Cardiac fibroblast (primary cell): Measurements from ENCODE around the gene SULT4A1.

ENCODE experiments used
- DNase-seq, 2 donors: peaks; one replicate each; pipeline versions ENCODE4 v3.0.0 to v3.0.0-alpha.2; 2010; ENCODE audit warnings: low read depth in 2 of 2
- H3K4me3 ChIP-seq, 2 donors: replicated peaks in 1 of 2; 1 replicate in 1 of 2; 2 replicates in 1 of 2; pipeline ENCODE4 v1.5.1; 2011; ENCODE audit warnings: low read depth in 2 of 2, low read length in 2 of 2, mild to moderate bottlenecking in 2 of 2, moderate library complexity in 1 of 2
- TF ChIP-seq, protein P1 (sequence below): IDR thresholded peaks from one replicate; pipeline ENCODE4 v1.5.1; 2011; ENCODE audit warnings: low read depth, mild to moderate bottlenecking, low read length, inconsistent platforms

SULT4A1 gene

DNA sequence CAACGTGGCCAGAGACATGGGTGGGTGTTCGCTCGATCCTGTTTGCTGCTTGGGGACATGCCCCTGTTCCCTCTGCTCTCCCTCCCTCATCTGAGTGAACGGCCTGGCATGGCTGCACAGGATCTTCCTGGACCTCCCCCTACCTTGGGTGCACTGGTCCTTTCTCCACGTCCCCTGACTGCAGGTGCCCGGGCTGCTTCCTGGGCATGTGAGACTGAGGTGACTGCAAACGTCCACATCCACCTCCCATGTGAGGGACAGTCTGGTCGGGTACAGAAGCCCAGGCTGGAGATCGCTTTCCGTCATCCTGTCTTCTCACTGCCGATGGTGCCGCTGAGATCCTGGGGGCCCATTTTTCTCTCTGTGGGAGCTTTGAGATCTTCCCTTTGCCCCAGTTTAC, 11.8 kb downstream of the SULT4A1 start:
- H3K4me3 ChIP-seq = no peak overlapping the region
- DNase-seq = no peak
- TF ChIP-seq, protein P1, sequence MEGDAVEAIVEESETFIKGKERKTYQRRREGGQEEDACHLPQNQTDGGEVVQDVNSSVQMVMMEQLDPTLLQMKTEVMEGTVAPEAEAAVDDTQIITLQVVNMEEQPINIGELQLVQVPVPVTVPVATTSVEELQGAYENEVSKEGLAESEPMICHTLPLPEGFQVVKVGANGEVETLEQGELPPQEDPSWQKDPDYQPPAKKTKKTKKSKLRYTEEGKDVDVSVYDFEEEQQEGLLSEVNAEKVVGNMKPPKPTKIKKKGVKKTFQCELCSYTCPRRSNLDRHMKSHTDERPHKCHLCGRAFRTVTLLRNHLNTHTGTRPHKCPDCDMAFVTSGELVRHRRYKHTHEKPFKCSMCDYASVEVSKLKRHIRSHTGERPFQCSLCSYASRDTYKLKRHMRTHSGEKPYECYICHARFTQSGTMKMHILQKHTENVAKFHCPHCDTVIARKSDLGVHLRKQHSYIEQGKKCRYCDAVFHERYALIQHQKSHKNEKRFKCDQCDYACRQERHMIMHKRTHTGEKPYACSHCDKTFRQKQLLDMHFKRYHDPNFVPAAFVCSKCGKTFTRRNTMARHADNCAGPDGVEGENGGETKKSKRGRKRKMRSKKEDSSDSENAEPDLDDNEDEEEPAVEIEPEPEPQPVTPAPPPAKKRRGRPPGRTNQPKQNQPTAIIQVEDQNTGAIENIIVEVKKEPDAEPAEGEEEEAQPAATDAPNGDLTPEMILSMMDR = no peak

DNA sequence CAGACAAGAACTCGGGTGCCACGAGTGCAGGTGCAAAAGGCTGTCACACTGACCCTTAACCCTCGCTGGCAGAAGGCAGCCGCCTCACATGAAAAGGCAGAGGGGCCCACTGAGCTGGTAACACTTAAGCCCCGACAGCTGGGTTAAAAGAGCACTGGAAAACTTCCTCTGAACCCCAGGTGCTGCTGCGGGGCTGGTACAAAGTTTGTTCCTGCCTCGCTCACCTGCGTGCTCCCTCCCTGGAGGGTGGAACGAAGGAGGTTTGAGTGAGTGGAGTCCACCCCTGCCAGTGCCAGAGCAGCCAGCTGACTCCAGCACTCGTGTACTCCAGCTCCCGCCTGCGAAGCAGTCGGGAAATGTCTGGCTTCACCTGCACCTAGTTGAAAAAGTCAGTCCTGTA, 12.6 kb downstream of the SULT4A1 start:
- DNase-seq = no peak
- no peak overlapping the region for H3K4me3 ChIP-seq
- TF ChIP-seq, protein P1 = no peak

DNA sequence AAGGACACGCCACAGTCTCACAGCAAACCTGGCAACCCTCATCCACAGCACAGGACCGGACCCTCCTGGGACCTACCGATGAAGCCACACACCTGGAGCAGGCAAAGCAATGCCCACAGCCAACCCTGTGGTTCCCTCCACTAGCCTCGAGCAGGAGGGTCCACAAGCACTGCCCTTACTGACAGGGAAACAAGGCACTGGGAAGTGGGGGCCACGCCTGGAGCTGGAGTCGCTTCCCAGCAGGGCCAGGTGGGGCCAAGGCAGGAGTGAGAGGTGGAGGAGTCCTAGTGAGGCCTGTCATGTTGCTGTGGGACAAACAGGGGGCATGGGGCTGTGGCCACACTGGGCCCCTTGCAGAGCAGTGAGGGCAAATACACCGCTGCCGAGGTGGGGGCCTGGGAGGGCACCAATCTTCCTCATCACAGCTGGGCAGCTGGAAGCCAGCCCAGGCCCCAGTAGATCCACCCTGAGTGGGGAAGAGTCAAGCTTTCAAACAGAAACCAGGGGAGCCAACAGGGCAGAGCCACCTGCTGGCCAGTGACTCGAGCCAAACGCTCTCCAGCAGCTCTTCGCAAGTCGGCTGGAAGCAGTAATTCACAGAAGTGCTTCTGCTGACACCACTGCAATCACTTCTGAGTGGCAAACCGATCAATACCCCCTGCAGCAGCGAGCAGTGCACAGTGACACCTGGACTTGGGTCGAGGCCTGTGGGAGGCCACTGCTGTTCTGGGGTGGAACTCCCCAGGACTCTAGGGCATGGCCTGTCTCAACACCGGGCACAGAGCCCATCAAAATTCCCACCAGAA, 13.7 kb downstream of the SULT4A1 start:
- DNase-seq = peak; percentile 32 to 33
- TF ChIP-seq, protein P1 = peak; percentile 49
- H3K4me3 ChIP-seq = no peak overlapping the region

DNA sequence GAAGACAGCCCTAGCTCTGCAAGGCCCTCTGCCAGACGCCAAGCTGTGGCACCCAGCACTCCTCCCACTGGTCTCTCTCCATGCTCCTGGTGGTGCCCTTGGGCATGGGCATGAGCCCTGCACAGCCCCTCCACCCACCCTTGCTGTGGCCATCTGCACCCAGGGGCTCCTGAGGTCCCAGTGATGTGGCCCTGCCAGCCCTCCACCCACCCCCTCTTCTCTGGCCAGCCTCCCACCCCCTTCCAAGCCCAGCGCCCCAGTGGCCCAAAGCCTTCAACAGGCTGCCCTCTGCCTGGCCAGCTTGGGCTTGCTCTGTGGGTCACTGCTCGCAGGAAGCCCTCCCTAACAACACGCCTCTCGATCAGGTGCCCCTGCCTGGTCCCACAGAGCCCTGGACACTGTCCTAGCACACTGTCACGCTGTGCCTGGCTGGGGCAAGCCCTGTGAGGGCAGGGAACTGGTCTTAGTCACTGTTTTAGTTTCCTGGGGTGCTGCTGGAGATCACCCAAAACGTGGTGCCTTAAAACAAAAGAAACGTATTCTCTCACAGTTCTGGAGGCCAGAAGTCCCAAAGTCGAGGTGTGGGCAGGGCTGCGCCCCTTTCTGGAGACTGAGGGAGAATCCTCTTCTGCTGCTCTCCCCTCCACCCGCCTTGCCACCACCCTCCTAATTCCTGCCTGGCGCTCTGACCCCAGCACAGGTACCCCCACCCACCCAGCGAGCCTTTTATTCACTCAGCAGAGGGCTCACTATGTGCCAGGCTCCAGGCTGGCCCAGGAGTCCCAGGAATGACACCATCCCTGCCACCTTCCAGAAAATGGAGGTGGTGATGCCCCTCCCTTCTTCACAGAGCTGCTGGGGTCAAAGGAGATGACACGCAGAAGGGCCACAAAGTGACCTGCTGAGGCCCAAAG, 14.7 kb downstream of the SULT4A1 start:
- TF ChIP-seq, protein P1 = no peak
- no peak overlapping the region for H3K4me3 ChIP-seq
- DNase-seq = no peak

DNA sequence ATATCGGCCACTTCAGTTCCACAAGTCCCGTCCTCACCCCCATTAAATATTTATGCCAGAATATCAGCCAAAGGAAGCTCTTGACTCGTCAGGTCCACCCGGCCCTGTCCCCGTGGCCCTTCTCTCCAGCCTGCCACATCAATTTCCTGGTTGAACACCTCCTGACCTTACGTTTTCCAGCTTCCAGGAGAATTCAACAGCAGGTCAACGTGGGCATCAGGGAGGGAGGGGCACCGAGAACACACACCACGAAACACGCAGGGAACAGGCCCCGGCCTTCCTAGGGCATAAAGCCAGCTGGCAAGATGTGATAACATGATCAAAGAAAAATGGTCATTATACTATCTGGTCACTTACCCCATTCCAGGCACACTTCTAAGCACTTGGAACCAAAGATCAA, 15.3 kb downstream of the SULT4A1 start:
- H3K4me3 ChIP-seq = no peak overlapping the region
- TF ChIP-seq, protein P1 = no peak
- DNase-seq = no peak

DNA sequence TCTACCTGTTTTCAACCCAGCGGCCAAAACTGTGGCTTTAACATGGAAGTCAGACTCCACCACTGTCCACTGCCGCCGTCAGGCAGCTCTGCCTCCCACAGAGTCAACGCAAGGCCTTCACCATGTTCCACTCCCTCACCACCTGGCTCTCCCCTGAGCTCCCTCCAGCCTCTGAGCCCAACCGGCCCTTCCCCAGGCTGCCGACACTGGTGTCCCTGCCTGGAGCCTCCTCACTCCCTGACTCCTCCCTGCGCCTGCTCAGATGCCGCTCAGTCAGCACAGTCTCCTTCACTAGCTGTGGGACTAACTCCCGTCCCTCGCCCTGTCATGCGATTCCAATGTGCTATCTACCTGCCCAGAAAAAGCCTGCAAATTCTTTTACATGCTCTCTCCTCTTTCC, 16.3 kb downstream of the SULT4A1 start:
- TF ChIP-seq, protein P1 = no peak
- DNase-seq = no peak
- no peak overlapping the region for H3K4me3 ChIP-seq
